Measurements from ENCODE around the gene TMEM62. TPM values are rescaled to one million over a fixed set of nuclear protein-coding genes. Genes with fewer than 3 reads are reported as not detected.

The TMEM62 gene
- total RNA-seq, 2 donors from 2014 or later: 16.1 to 71.9 TPM

GRCh38 chr15:43210807-43211206 is 77.4 kb downstream of the TMEM62 start:
- Histone ChIP-seq H3K4me1 (no peaks in the 10 kb centered on the region), H3K9me3 (no peaks in the 10 kb centered on the region), H3K27ac (no peak overlapping the region), H3K4me3 (no peak overlapping the region), H3K36me3 (replicated peaks in 1 of 2; ENCODE audit: insufficient read depth in 1 of 2, low read depth in 2 of 2) (no peaks in the 10 kb centered on the region), H3K27me3 (peaks cover 0 to 9% of the 10 kb centered on the region in 2 donors)
- ATAC-seq (no peak), DNase-seq (no peak)
- intact Hi-C loops (cut with DNase I): no loop called here
- 57 to 64% methylated on average over 9 of the region's 9 CpGs for WGBS, 2 donors
- TF ChIP-seq CTCF (IDR thresholded peaks at IDR 0.05) (no peak), POLR2A (IDR thresholded peaks at IDR 0.05) (no peak)

- intact Hi-C loops (cut with DNase I): no loop called here
- H3K36me3 ChIP-seq (replicated peaks in 1 of 2; ENCODE audit: insufficient read depth in 1 of 2, low read depth in 2 of 2): no peaks in the 10 kb centered on the region
- no peak for DNase-seq
- ATAC-seq: no peak
- no peaks in the 10 kb centered on the region for H3K4me1 ChIP-seq
- no peaks in the 10 kb centered on the region for H3K9me3 ChIP-seq
- 64 to 82% methylated on average over 4 of the region's 4 CpGs for WGBS, 2 donors
- H3K4me3 ChIP-seq: no peak overlapping the region
- peaks cover 0 to 9% of the 10 kb centered on the region in 2 donors for H3K27me3 ChIP-seq
- no peak for TF ChIP-seq POLR2A (IDR thresholded peaks at IDR 0.05)
- TF ChIP-seq CTCF (IDR thresholded peaks at IDR 0.05): no peak
- no peak overlapping the region for H3K27ac ChIP-seq
Observed at GRCh38 chr15:43211224-43211735, 77.9 kb downstream of the TMEM62 start.

- DNase-seq (no peak), ATAC-seq (no peak)
- no peaks in the 10 kb centered on the region for H3K9me3 ChIP-seq
- 72 to 76% methylated on average over 8 of the region's 8 CpGs for WGBS, 2 donors
- no peak overlapping the region for H3K4me3 ChIP-seq
- H3K36me3 ChIP-seq (replicated peaks in 1 of 2; ENCODE audit: insufficient read depth in 1 of 2, low read depth in 2 of 2): no peaks in the 10 kb centered on the region
- intact Hi-C loops (cut with DNase I): no loop called here
- H3K27ac ChIP-seq: no peak overlapping the region
- no peaks in the 10 kb centered on the region for H3K4me1 ChIP-seq
- peaks cover 0 to 9% of the 10 kb centered on the region in 2 donors for H3K27me3 ChIP-seq
- TF ChIP-seq POLR2A (IDR thresholded peaks at IDR 0.05) (no peak), CTCF (IDR thresholded peaks at IDR 0.05) (no peak)
Observed at GRCh38 chr15:43212299-43212698, 78.9 kb downstream of the TMEM62 start.

GRCh38 chr15:43212951-43213350 is 79.6 kb downstream of the TMEM62 start:
- DNase-seq (no peak), ATAC-seq (no peak)
- TF ChIP-seq CTCF (IDR thresholded peaks at IDR 0.05) (no peak), POLR2A (IDR thresholded peaks at IDR 0.05) (no peak)
- Histone ChIP-seq H3K27me3 (peaks cover 0 to 6% of the 10 kb centered on the region in 2 donors), H3K9me3 (no peaks in the 10 kb centered on the region), H3K36me3 (replicated peaks in 1 of 2; ENCODE audit: insufficient read depth in 1 of 2, low read depth in 2 of 2) (no peaks in the 10 kb centered on the region), H3K4me3 (no peak overlapping the region), H3K27ac (no peak overlapping the region), H3K4me1 (no peaks in the 10 kb centered on the region)
- intact Hi-C loops (cut with DNase I): no loop called here

GRCh38 chr15:43213466-43213865 is 80.1 kb downstream of the TMEM62 start:
- Histone ChIP-seq H3K27me3 (peaks cover 0 to under 1% of the 10 kb centered on the region in 2 donors), H3K36me3 (replicated peaks in 1 of 2; ENCODE audit: insufficient read depth in 1 of 2, low read depth in 2 of 2) (no peaks in the 10 kb centered on the region), H3K9me3 (no peaks in the 10 kb centered on the region), H3K4me3 (no peak overlapping the region), H3K27ac (no peak overlapping the region), H3K4me1 (no peaks in the 10 kb centered on the region)
- no peak for TF ChIP-seq CTCF (IDR thresholded peaks at IDR 0.05)
- no peak for TF ChIP-seq POLR2A (IDR thresholded peaks at IDR 0.05)
- intact Hi-C loops (cut with DNase I): no loop called here
- no peak for DNase-seq
- WGBS, 2 donors: 25 to 73% methylated on average over 1 to 5 of the region's 5 CpGs
- ATAC-seq: no peak

Measured in body of pancreas (tissue), 4 donors.